ENCODE results near the gene NXPH1. TPM values are rescaled to one million over a fixed set of nuclear protein-coding genes. Genes with fewer than 3 reads are reported as not detected.

The NXPH1 gene
- total RNA-seq, 1 donor from 2014 or later: not detected

DNA sequence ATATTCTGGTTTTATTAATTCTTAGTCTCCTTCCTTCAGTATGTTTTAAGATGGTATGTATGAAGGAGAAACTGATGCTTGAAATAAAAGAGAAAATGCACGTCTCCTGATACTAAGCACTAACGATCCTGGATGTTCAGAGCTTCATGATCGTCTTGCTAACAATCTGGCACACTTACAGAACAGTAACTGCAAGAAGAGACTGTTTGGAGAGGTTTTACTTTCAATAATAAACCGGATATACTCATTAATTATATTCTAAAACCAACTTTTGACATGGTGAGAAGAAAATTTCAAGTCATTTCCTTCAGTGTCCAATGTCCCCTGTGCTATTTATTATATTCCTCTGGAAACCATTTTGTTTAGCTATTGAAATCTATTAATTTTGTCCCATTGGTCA, 251.0 kb downstream of the NXPH1 start:
- no peak for FAIRE-seq
- Histone ChIP-seq H3K27me3 (ENCODE audit: control insufficient read depth, insufficient read depth, low read length) (no peaks in the 10 kb centered on the region), H3K4me3 (ENCODE audit: low read depth, low read length) (no peak overlapping the region), H3K36me3 (ENCODE audit: control insufficient read depth, insufficient read depth, low read length) (no peaks in the 10 kb centered on the region)
- TF ChIP-seq, protein P1, sequence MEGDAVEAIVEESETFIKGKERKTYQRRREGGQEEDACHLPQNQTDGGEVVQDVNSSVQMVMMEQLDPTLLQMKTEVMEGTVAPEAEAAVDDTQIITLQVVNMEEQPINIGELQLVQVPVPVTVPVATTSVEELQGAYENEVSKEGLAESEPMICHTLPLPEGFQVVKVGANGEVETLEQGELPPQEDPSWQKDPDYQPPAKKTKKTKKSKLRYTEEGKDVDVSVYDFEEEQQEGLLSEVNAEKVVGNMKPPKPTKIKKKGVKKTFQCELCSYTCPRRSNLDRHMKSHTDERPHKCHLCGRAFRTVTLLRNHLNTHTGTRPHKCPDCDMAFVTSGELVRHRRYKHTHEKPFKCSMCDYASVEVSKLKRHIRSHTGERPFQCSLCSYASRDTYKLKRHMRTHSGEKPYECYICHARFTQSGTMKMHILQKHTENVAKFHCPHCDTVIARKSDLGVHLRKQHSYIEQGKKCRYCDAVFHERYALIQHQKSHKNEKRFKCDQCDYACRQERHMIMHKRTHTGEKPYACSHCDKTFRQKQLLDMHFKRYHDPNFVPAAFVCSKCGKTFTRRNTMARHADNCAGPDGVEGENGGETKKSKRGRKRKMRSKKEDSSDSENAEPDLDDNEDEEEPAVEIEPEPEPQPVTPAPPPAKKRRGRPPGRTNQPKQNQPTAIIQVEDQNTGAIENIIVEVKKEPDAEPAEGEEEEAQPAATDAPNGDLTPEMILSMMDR (IDR thresholded peaks at IDR 0.05; ENCODE audit: insufficient read depth, low read length, severe bottlenecking): no peak
- DNase-seq (ENCODE audit: low read depth): no peak

DNA sequence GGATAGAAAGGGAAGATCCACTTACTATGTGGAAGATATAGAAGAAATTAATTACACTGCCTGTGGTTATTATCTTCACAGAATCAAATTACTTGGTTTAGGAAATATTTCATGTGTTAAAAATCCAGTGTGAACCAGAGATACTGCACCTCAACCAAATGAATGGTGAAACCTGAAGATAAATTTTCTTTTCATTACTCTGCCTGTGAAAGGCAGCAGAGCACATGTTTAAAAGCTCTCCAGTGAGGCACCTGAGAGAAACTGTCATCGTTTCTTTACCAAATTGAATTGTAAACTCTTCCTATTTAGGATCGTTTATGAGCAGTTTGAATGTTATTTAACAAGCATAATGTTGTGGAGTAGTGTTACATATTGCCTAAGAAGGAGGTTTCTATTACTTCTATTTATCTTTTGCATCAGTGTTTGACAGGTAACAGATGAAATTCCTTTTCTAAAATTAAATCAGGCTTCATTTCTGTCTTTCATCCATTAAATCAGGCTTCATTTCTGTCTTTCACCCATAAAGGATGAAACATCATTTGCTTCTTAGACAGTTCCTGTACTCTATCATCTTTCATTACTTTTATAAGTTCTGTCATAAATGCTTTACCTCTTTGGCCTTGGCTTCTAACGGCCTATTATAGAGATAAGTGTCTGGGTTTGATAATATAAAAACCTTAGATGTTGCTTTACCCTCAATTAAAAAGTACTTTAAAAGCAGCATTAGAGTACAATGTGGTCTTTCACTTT, 266.6 kb downstream of the NXPH1 start:
- no peak for DNase-seq (ENCODE audit: low read depth)
- FAIRE-seq: no peak
- TF ChIP-seq, protein P1 (IDR thresholded peaks at IDR 0.05; ENCODE audit: insufficient read depth, low read length, severe bottlenecking): no peak
- H3K27me3 ChIP-seq (ENCODE audit: control insufficient read depth, insufficient read depth, low read length): no peaks in the 10 kb centered on the region
- H3K36me3 ChIP-seq (ENCODE audit: control insufficient read depth, insufficient read depth, low read length): no peaks in the 10 kb centered on the region
- no peak overlapping the region for H3K4me3 ChIP-seq (ENCODE audit: low read depth, low read length)

- H3K27me3 ChIP-seq (ENCODE audit: control insufficient read depth, insufficient read depth, low read length): no peaks in the 10 kb centered on the region
- H3K36me3 ChIP-seq (ENCODE audit: control insufficient read depth, insufficient read depth, low read length): no peaks in the 10 kb centered on the region
- TF ChIP-seq, protein P1 (IDR thresholded peaks at IDR 0.05; ENCODE audit: insufficient read depth, low read length, severe bottlenecking): no peak
- no peak for FAIRE-seq
- H3K4me3 ChIP-seq (ENCODE audit: low read depth, low read length): no peak overlapping the region
- DNase-seq (ENCODE audit: low read depth): no peak
Observed at GRCh38 chr7:8702807-8703206, 269.4 kb downstream of the NXPH1 start.

- Histone ChIP-seq H3K36me3 (ENCODE audit: control insufficient read depth, insufficient read depth, low read length) (no peaks in the 10 kb centered on the region), H3K4me3 (ENCODE audit: low read depth, low read length) (no peak overlapping the region), H3K27me3 (ENCODE audit: control insufficient read depth, insufficient read depth, low read length) (no peaks in the 10 kb centered on the region)
- TF ChIP-seq, protein P1 (IDR thresholded peaks at IDR 0.05; ENCODE audit: insufficient read depth, low read length, severe bottlenecking): no peak
- DNase-seq (ENCODE audit: low read depth) (no peak), FAIRE-seq (no peak)
Observed at GRCh38 chr7:8710124-8710523, 276.7 kb downstream of the NXPH1 start.

GRCh38 chr7:8714791-8715190, 281.4 kb downstream of the NXPH1 start:
- DNase-seq (ENCODE audit: low read depth) (no peak), FAIRE-seq (no peak)
- TF ChIP-seq, protein P1 (IDR thresholded peaks at IDR 0.05; ENCODE audit: insufficient read depth, low read length, severe bottlenecking): no peak
- H3K27me3 ChIP-seq (ENCODE audit: control insufficient read depth, insufficient read depth, low read length): no peaks in the 10 kb centered on the region
- no peaks in the 10 kb centered on the region for H3K36me3 ChIP-seq (ENCODE audit: control insufficient read depth, insufficient read depth, low read length)
- no peak overlapping the region for H3K4me3 ChIP-seq (ENCODE audit: low read depth, low read length)

DNA sequence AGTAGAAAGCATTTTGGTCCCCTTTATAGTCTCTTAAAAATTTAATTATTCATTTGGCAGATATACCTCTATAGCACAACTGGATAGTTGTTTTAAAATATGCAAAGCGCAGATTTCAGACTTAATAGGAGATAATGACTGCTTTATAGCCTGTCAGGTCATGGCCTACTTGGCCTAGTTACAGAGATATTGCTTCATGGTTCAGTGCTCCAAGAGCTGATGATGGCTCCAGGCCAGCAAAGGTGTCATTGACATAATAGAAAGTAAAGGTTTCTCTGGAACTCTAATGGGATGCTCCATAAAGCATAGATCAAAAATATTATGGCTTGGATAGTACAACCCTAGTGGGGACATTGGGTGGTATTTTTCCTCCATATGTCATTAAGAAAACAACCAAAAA, 285.7 kb downstream of the NXPH1 start:
- FAIRE-seq (no peak), DNase-seq (ENCODE audit: low read depth) (no peak)
- TF ChIP-seq, protein P1 (IDR thresholded peaks at IDR 0.05; ENCODE audit: insufficient read depth, low read length, severe bottlenecking): no peak
- H3K4me3 ChIP-seq (ENCODE audit: low read depth, low read length): no peak overlapping the region
- H3K36me3 ChIP-seq (ENCODE audit: control insufficient read depth, insufficient read depth, low read length): no peaks in the 10 kb centered on the region
- no peaks in the 10 kb centered on the region for H3K27me3 ChIP-seq (ENCODE audit: control insufficient read depth, insufficient read depth, low read length)

Data from bronchial epithelial cell (primary cell).